Glomerular endothelial cell (primary cell): ENCODE data around the gene SLC38A3. TPM values are rescaled to one million over a fixed set of nuclear protein-coding genes. Genes with fewer than 3 reads are reported as not detected.

ENCODE experiments used
- DNase-seq: peaks from one replicate; pipeline ENCODE4 v3.0.0-alpha.2; 2011; ENCODE audit warnings: low read depth, low spot score; ENCODE audit errors: extremely low read depth
- total RNA-seq: library from RNA; depleted of rRNA; stranded (reverse); fragments of >200 nt; gene quantifications from 2 replicates; pipeline ENCODE4 v1.2.3, GENCODE V29; 2015

SLC38A3 gene
- total RNA-seq, 1 donor from 2014 or later, result not detected

GRCh38 chr3:50190936-50191660, 14.0 kb upstream of the SLC38A3 start, which contains the start of gene GNAT1:
TSS of gene GNAT1 (plus strand) at chr3:50191610. CDS start at chr3:50191726, 116 bp downstream.
- no peak for DNase-seq

GRCh38 chr3:50192124-50192523, 12.9 kb upstream of the SLC38A3 start:
- no peak for DNase-seq

GRCh38 chr3:50192689-50193141, 12.4 kb upstream of the SLC38A3 start:
- DNase-seq, result no peak

- DNase-seq, result no peak
Observed at GRCh38 chr3:50193286-50193685, 11.8 kb upstream of the SLC38A3 start.

- DNase-seq, result no peak
Observed at GRCh38 chr3:50193746-50194127, 11.3 kb upstream of the SLC38A3 start.

- DNase-seq, result no peak
Observed at GRCh38 chr3:50194128-50194902, 10.8 kb upstream of the SLC38A3 start.

- DNase-seq, result no peak
Observed at GRCh38 chr3:50194903-50195500, 10.1 kb upstream of the SLC38A3 start.

- no peak for DNase-seq
Observed at GRCh38 chr3:50195501-50196252, 9.4 kb upstream of the SLC38A3 start.

- DNase-seq, result no peak
Observed at GRCh38 chr3:50196253-50196801, 8.7 kb upstream of the SLC38A3 start.

- DNase-seq, result no peak
Observed at GRCh38 chr3:50201573-50202315, 3.3 kb upstream of the SLC38A3 start.

GRCh38 chr3:50202353-50203112, 2.5 kb upstream of the SLC38A3 start:
- no peak for DNase-seq

GRCh38 chr3:50203113-50203808, 1.8 kb upstream of the SLC38A3 start:
- DNase-seq, result no peak

- no peak for DNase-seq
Observed at GRCh38 chr3:50203809-50204803, 965 bp upstream of the SLC38A3 start.

- DNase-seq, result no peak
Observed at GRCh38 chr3:50205413-50206276, 574 bp downstream of the SLC38A3 start.

- no peak for DNase-seq
Observed at GRCh38 chr3:50207359-50208042, 2.4 kb downstream of the SLC38A3 start.
